Measurements from ENCODE around the gene SYT9. TPM values are rescaled to one million over a fixed set of nuclear protein-coding genes. Genes with fewer than 3 reads are reported as not detected.
A peak's percentile ranks its signal among the peaks of the same experiment; 100 is the strongest.

Gene SYT9
- total RNA-seq, 4 donors from 2014 or later: 0.13 to 0.47 (median 0.15) TPM; not detected in 1

DNA sequence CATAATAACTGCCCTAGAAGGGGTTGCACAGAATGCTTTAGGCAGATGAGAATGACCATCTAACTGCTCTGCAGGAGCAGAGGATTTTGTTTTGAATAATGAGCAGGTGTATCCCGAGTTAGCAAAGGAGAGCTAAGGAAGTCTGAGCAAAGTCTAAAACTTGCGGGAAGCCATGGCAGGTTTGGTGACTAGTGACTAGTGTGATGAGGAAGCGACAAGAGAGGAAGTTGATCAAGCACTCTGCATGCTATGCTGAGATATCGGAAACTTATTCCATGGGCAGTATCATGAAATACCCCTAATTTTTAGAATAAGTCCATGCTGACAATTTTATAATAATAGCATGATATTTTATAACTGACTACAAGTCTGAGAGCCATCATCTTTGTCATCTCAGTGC lies 246.5 kb downstream of the SYT9 start:
- no peak for ATAC-seq
- Histone ChIP-seq H3K36me3 (no peaks in the 10 kb centered on the region), H3K4me3 (no peak overlapping the region), H3K9me3 (no peaks in the 10 kb centered on the region), H3K27me3 (no peaks in the 10 kb centered on the region), H3K27ac (no peak overlapping the region), H3K4me1 (no peaks in the 10 kb centered on the region)
- no peak for TF ChIP-seq POLR2A (IDR thresholded peaks at IDR 0.05)
- no peak for TF ChIP-seq EP300 (IDR thresholded peaks at IDR 0.05)
- TF ChIP-seq, protein P1, sequence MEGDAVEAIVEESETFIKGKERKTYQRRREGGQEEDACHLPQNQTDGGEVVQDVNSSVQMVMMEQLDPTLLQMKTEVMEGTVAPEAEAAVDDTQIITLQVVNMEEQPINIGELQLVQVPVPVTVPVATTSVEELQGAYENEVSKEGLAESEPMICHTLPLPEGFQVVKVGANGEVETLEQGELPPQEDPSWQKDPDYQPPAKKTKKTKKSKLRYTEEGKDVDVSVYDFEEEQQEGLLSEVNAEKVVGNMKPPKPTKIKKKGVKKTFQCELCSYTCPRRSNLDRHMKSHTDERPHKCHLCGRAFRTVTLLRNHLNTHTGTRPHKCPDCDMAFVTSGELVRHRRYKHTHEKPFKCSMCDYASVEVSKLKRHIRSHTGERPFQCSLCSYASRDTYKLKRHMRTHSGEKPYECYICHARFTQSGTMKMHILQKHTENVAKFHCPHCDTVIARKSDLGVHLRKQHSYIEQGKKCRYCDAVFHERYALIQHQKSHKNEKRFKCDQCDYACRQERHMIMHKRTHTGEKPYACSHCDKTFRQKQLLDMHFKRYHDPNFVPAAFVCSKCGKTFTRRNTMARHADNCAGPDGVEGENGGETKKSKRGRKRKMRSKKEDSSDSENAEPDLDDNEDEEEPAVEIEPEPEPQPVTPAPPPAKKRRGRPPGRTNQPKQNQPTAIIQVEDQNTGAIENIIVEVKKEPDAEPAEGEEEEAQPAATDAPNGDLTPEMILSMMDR (IDR thresholded peaks at IDR 0.05): no peak
- no peak for TF ChIP-seq POLR2AphosphoS5 (IDR thresholded peaks at IDR 0.05)
- 81 to 89% methylated on average over 4 of the region's 4 CpGs for WGBS, 2 donors (ENCODE audit: low coverage in 1 of 2)

DNA sequence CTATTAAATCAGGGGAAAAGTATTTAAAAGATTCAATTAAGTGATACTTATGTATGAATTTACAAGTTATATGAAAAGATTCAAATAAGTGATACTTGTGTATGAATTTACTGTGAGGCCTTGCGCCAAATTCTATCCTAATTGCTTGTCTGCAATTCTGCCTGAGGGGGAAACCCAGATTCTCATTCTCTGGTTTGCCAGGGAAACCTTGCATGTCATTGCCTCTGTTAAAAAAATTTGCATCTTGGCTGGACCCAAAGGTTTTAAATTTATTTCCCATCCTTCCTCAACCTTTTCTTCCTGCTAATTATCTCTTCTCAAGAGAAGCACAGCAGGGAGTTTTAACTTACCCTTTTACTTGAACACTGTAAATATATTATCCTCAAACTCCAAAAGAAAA lies 247.4 kb downstream of the SYT9 start:
- 100% methylated on average over 1 of the region's 1 CpG for WGBS, 2 donors (ENCODE audit: low coverage in 1 of 2)
- no peak for ATAC-seq
- H3K27ac ChIP-seq: no peak overlapping the region
- H3K36me3 ChIP-seq: no peaks in the 10 kb centered on the region
- H3K4me1 ChIP-seq: no peaks in the 10 kb centered on the region
- no peaks in the 10 kb centered on the region for H3K27me3 ChIP-seq
- no peak for TF ChIP-seq POLR2AphosphoS5 (IDR thresholded peaks at IDR 0.05)
- no peak for TF ChIP-seq EP300 (IDR thresholded peaks at IDR 0.05)
- no peak for TF ChIP-seq POLR2A (IDR thresholded peaks at IDR 0.05)
- H3K9me3 ChIP-seq: no peaks in the 10 kb centered on the region
- H3K4me3 ChIP-seq: no peak overlapping the region

DNA sequence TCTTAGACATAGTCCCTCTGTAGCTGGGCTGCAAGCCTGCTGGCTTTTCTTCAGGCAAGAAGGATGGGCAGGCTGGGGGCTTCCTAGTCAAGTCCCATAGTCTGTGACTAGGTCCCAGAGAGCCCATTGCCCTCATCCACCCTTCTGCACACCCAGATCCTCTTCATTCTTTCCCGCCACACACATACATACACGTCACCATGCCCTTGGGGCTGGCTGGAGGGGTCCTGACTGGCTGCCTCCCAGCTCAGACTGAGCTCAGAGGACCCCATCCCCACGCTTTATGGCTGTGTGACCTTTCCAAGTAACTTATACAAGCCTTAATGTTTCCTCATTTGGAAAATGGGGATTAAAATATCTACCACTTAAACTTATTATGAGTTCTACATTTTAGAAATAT lies 248.5 kb downstream of the SYT9 start:
- Histone ChIP-seq H3K27me3 (no peaks in the 10 kb centered on the region), H3K9me3 (no peaks in the 10 kb centered on the region), H3K27ac (no peak overlapping the region), H3K4me3 (no peak overlapping the region), H3K4me1 (no peaks in the 10 kb centered on the region), H3K36me3 (peaks cover 0 to 3% of the 10 kb centered on the region in 2 donors)
- TF ChIP-seq, protein P1 (IDR thresholded peaks at IDR 0.05): no peak
- TF ChIP-seq POLR2A (IDR thresholded peaks at IDR 0.05) (no peak), POLR2AphosphoS5 (IDR thresholded peaks at IDR 0.05) (no peak), EP300 (IDR thresholded peaks at IDR 0.05) (no peak)
- no peak for ATAC-seq
- WGBS, 2 donors (ENCODE audit: low coverage in 1 of 2): 74 to 100% methylated on average over 2 to 3 of the region's 3 CpGs

GRCh38 chr11:7501251-7501650 lies 249.5 kb downstream of the SYT9 start:
- Histone ChIP-seq H3K4me1 (no peaks in the 10 kb centered on the region), H3K27me3 (no peaks in the 10 kb centered on the region), H3K9me3 (no peaks in the 10 kb centered on the region), H3K4me3 (no peak overlapping the region), H3K36me3 (peaks cover 0 to 3% of the 10 kb centered on the region in 2 donors), H3K27ac (no peak overlapping the region)
- WGBS, 2 donors (ENCODE audit: low coverage in 1 of 2): 81% methylated on average over 3 of the region's 3 CpGs; no CpG with 5 or more reads in 1 of the 2 donors
- TF ChIP-seq, protein P1 (IDR thresholded peaks at IDR 0.05): no peak
- TF ChIP-seq POLR2AphosphoS5 (IDR thresholded peaks at IDR 0.05) (no peak), POLR2A (IDR thresholded peaks at IDR 0.05) (no peak), EP300 (IDR thresholded peaks at IDR 0.05) (no peak)
- ATAC-seq: peak; percentile 31

DNA sequence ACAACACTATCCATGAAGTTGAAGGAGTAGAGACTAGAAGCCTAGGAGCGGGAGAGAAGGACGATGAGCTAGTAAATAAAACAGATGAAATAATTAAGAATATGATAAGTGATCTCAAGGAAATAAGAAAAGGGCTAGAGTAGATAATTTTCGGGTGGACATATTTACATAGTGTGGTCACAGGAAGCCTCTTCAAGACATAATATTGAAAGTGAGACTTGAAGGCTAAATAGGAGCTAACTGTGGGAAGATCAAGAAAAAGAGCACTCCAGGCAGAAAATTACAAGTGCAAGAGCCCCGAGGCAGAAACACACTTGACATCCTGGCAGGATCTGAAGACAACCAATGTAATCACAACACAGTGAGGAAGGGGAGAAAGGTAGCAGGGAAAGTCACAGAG lies 250.2 kb downstream of the SYT9 start:
- WGBS, 2 donors (ENCODE audit: low coverage in 1 of 2): 77% methylated on average over 4 of the region's 4 CpGs; no CpG with 5 or more reads in 1 of the 2 donors
- Histone ChIP-seq H3K4me3 (no peak overlapping the region), H3K27ac (no peak overlapping the region), H3K9me3 (no peaks in the 10 kb centered on the region), H3K36me3 (peaks cover 0 to 3% of the 10 kb centered on the region in 2 donors), H3K27me3 (no peaks in the 10 kb centered on the region), H3K4me1 (no peaks in the 10 kb centered on the region)
- no peak for ATAC-seq
- TF ChIP-seq, protein P1 (IDR thresholded peaks at IDR 0.05): no peak
- no peak for TF ChIP-seq POLR2AphosphoS5 (IDR thresholded peaks at IDR 0.05)
- TF ChIP-seq EP300 (IDR thresholded peaks at IDR 0.05): no peak
- TF ChIP-seq POLR2A (IDR thresholded peaks at IDR 0.05): no peak
